Measurements from ENCODE around the gene AADAT. TPM values are rescaled to one million over a fixed set of nuclear protein-coding genes. Genes with fewer than 3 reads are reported as not detected.

The AADAT gene
- total and polyA plus RNA-seq, 11 donors = 0.53 to 3.3 (median 1.5) TPM

GRCh38 chr4:170091069-170091696, 1.4 kb upstream of the AADAT start:
- peak in 1 of 5 donors; percentile 67 for DNase-seq
- Histone ChIP-seq H3K9me3 (no peaks in the 10 kb centered on the region), H3K27ac (no peak overlapping the region), H3K4me3 (no peak overlapping the region), H3K36me3 (peaks cover 0 to 20% (median 0%) of the 10 kb centered on the region in 9 donors), H3K27me3 (peaks cover 0 to 19% (median 0%) of the 10 kb centered on the region in 9 donors), H3K4me1 (peaks cover 0 to 14% (median 3%) of the 10 kb centered on the region in 12 donors)
- no peak for ATAC-seq
- intact Hi-C loops (cut with DNase I) = no loop called here
- 89 to 95% (median 92%) methylated on average over 28 to 47 of the region's 47 CpGs for WGBS, 4 donors
- TF ChIP-seq POLR2A (IDR thresholded peaks at IDR 0.05) (no peak), CTCF (IDR thresholded peaks at IDR 0.05) (no peak)

DNA sequence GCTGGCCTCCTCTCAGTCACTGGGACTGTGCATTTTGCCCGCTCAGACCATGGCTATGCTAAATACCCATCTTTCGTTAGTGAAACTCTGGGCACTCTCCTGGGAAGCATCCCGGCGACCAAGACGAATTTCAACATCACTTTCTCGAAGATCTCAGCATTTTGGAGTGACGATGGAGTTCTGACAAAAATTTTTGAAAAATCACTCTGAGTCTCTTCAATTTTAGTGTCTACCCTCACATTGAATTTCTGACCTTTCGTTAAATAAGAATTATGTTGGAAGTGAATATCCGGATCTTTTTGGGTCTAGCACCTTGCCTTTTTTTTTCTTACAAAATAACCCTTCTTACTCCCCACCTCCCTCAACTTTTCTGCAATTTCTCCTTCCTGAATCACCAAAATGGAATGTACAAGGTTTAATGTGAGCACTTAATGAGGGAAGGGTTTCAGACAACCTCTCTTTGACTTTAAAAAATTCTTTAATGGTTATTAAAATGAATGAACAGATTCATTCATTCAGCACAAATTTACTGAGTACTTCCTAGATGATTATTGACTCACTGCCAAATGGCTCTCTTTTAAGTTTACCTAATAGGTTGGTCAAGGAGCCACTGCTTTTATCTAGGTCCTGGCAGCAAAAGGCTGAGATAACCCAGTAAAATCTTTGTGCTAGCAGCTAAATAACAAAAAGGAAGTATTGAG, 746 bp upstream of the AADAT start:
- DNase-seq = no peak
- peaks cover 0 to 25% (median 2%) of the 10 kb centered on the region in 9 donors for H3K36me3 ChIP-seq
- H3K4me3 ChIP-seq = peak overlapping the region; percentile 40 to 80 (median 62)
- intact Hi-C loops (cut with DNase I) = no loop called here
- peak overlapping the region in 2 of 12 donors; percentile 68 to 69 for H3K27ac ChIP-seq
- peaks cover 0 to 14% (median 3%) of the 10 kb centered on the region in 12 donors for H3K4me1 ChIP-seq
- no peaks in the 10 kb centered on the region for H3K9me3 ChIP-seq
- 16 to 22% (median 19%) methylated on average over 9 of the region's 9 CpGs for WGBS, 4 donors
- TF ChIP-seq POLR2A (IDR thresholded peaks at IDR 0.05) (no peak), CTCF (IDR thresholded peaks at IDR 0.05) (no peak)
- no peak for ATAC-seq
- peaks cover 0 to 19% (median 0%) of the 10 kb centered on the region in 9 donors for H3K27me3 ChIP-seq

DNA sequence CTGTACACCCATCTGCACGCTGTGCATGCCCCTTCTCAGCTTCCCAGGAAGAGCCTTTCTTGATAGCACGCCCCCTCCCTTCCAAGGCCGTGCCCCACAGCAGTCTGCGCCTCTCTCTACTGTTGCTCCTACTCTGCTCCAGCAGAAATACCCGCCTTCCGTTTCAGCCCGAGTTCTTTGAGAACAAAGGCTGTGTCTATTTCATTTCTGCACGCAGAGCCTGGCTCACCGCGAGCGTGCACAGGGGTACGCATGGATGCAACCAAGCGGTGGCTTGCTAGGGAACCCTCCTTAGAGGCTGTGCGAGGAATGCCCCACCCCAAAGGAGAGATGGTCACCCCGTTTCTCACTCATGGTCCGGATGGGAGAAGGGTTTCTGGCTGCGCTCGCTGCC, 485 bp downstream of the AADAT start:
- no peak for TF ChIP-seq POLR2A (IDR thresholded peaks at IDR 0.05)
- TF ChIP-seq CTCF (IDR thresholded peaks at IDR 0.05) = no peak
- 1 to 2% (median 1%) methylated on average over 14 to 18 of the region's 18 CpGs for WGBS, 4 donors
- Histone ChIP-seq H3K4me1 (peaks cover 0 to 14% (median 3%) of the 10 kb centered on the region in 12 donors), H3K27me3 (peaks cover 0 to 19% (median 0%) of the 10 kb centered on the region in 9 donors), H3K36me3 (peaks cover 0 to 36% (median 5%) of the 10 kb centered on the region in 9 donors), H3K4me3 (peak overlapping the region; percentile 40 to 80 (median 62)), H3K27ac (peak overlapping the region in 8 of 12 donors; percentile 42 to 69 (median 64)), H3K9me3 (no peaks in the 10 kb centered on the region)
- DNase-seq (no peak), ATAC-seq (peak; percentile 27 to 45 (median 40))
- intact Hi-C loops (cut with DNase I) = loop anchor here in 1 of 10 donors (2.0 kb wide), 1 partner anchor 64 kb away; no protein-coding TSS in a partner anchor

GRCh38 chr4:170088716-170089115, 1.0 kb downstream of the AADAT start:
- ATAC-seq (no peak), DNase-seq (no peak)
- Histone ChIP-seq H3K4me1 (peaks cover 0 to 14% (median 3%) of the 10 kb centered on the region in 12 donors), H3K27ac (no peak overlapping the region), H3K4me3 (peak overlapping the region in 10 of 12 donors; percentile 58 to 80 (median 62)), H3K36me3 (peaks cover 0 to 40% (median 5%) of the 10 kb centered on the region in 9 donors), H3K27me3 (peaks cover 0 to 19% (median 0%) of the 10 kb centered on the region in 9 donors), H3K9me3 (no peaks in the 10 kb centered on the region)
- no peak for TF ChIP-seq CTCF (IDR thresholded peaks at IDR 0.05)
- TF ChIP-seq POLR2A (IDR thresholded peaks at IDR 0.05) = no peak
- intact Hi-C loops (cut with DNase I) = loop anchor here in 1 of 10 donors (2.0 kb wide), 1 partner anchor 64 kb away; no protein-coding TSS in a partner anchor
- 75 to 95% (median 85%) methylated on average over 2 of the region's 2 CpGs for WGBS, 4 donors
